Measurements from ENCODE around the gene MUSK.

GRCh38 chr9:110801426-110801825 lies 132.8 kb downstream of the MUSK start:
- TF ChIP-seq CTCF (IDR thresholded peaks at IDR 0.05) (no peak), POLR2A (IDR thresholded peaks at IDR 0.05) (no peak)
